Glutamatergic neuron (in vitro differentiated cells): ENCODE results near the gene PROK2. TPM values are rescaled to one million over a fixed set of nuclear protein-coding genes. Genes with fewer than 3 reads are reported as not detected.

Experiments
- DNase-seq: peaks from one replicate; pipeline ENCODE4 v3.0.0; 2022
- H3K27ac Mint-ChIP-seq: one replicate; pipeline ENCODE4 v1.8.0; 2020; ENCODE audit warnings: mild to moderate bottlenecking, mixed read lengths, inconsistent platforms; ENCODE audit not compliant: unreplicated experiment
- H3K27me3 Mint-ChIP-seq: one replicate; pipeline ENCODE4 v1.8.0; 2020; ENCODE audit warnings: mild to moderate bottlenecking, moderate library complexity, mixed read lengths, inconsistent platforms; ENCODE audit not compliant: unreplicated experiment
- H3K36me3 Mint-ChIP-seq: one replicate; pipeline ENCODE4 v1.8.0; 2020; ENCODE audit warnings: mild to moderate bottlenecking, mixed read lengths, inconsistent platforms; ENCODE audit not compliant: unreplicated experiment
- H3K4me1 Mint-ChIP-seq: one replicate; pipeline ENCODE4 v1.8.0; 2020; ENCODE audit warnings: mild to moderate bottlenecking, low read depth, mixed read lengths, inconsistent platforms; ENCODE audit not compliant: unreplicated experiment
- H3K4me3 Mint-ChIP-seq: one replicate; pipeline ENCODE4 v1.8.0; 2020; ENCODE audit warnings: mild to moderate bottlenecking, mixed read lengths, inconsistent platforms; ENCODE audit not compliant: unreplicated experiment
- H3K9me3 Mint-ChIP-seq: one replicate; pipeline ENCODE4 v1.8.0; 2020; ENCODE audit warnings: mild to moderate bottlenecking, moderate library complexity, mixed read lengths, inconsistent platforms; ENCODE audit not compliant: unreplicated experiment
- CTCF ChIP-seq: fragments of 200-600 bp; sonication (generic); IDR thresholded peaks from one replicate; pipeline ENCODE4 v1.5.0; 2021; ENCODE audit not compliant: partially characterized antibody, unreplicated experiment
- total RNA-seq: library from RNA; stranded (reverse); fragmentation: NEBNext Ultra II Directional; extraction: Animal tissue kit (Norgen Biotek cat#: 25700); gene quantifications from one replicate; pipeline ENCODE4 v1.2.1, GENCODE V29; 2021; ENCODE audit not compliant: unreplicated experiment

Gene PROK2
- total RNA-seq, 1 donor from 2014 or later = not detected

GRCh38 chr3:71809321-71810026 lies 24.5 kb upstream of the PROK2 start:
- H3K27ac Mint-ChIP-seq = no peak overlapping the region
- TF ChIP-seq CTCF = no peak
- no peak overlapping the region for H3K4me3 Mint-ChIP-seq
- H3K36me3 Mint-ChIP-seq = no peaks in the 10 kb centered on the region
- no peaks in the 10 kb centered on the region for H3K27me3 Mint-ChIP-seq
- H3K4me1 Mint-ChIP-seq = no peaks in the 10 kb centered on the region
- no peak for DNase-seq
- H3K9me3 Mint-ChIP-seq = no peaks in the 10 kb centered on the region

- no peaks in the 10 kb centered on the region for H3K4me1 Mint-ChIP-seq
Observed at GRCh38 chr3:71806736-71807135, 21.8 kb upstream of the PROK2 start.

GRCh38 chr3:71805691-71806090 lies 20.7 kb upstream of the PROK2 start:
- H3K9me3 Mint-ChIP-seq = peaks cover 1% of the 10 kb centered on the region
- H3K4me1 Mint-ChIP-seq = no peaks in the 10 kb centered on the region
- DNase-seq = no peak
- no peak overlapping the region for H3K27ac Mint-ChIP-seq
- peaks cover 1% of the 10 kb centered on the region for H3K27me3 Mint-ChIP-seq
- no peaks in the 10 kb centered on the region for H3K36me3 Mint-ChIP-seq
- H3K4me3 Mint-ChIP-seq = no peak overlapping the region
- no peak for TF ChIP-seq CTCF

More at GRCh38 chr3:71806736-71807135, 21.8 kb upstream of the PROK2 start:
- Mint-ChIP-seq H3K9me3 (peaks cover 1% of the 10 kb centered on the region), H3K36me3 (no peaks in the 10 kb centered on the region), H3K4me3 (no peak overlapping the region), H3K27ac (no peak overlapping the region), H3K27me3 (peaks cover 1% of the 10 kb centered on the region)
- DNase-seq = no peak
- no peak for TF ChIP-seq CTCF

- H3K27ac Mint-ChIP-seq = no peak overlapping the region
- H3K4me1 Mint-ChIP-seq = no peaks in the 10 kb centered on the region
- no peak for DNase-seq
- peaks cover 1% of the 10 kb centered on the region for H3K27me3 Mint-ChIP-seq
- H3K4me3 Mint-ChIP-seq = no peak overlapping the region
- peaks cover 1% of the 10 kb centered on the region for H3K9me3 Mint-ChIP-seq
- TF ChIP-seq CTCF = no peak
- no peaks in the 10 kb centered on the region for H3K36me3 Mint-ChIP-seq
Observed at GRCh38 chr3:71805199-71805598, 20.3 kb upstream of the PROK2 start.

GRCh38 chr3:71803248-71803647 lies 18.3 kb upstream of the PROK2 start:
- no peak overlapping the region for H3K27ac Mint-ChIP-seq
- H3K27me3 Mint-ChIP-seq = peaks cover 5% of the 10 kb centered on the region
- no peak for TF ChIP-seq CTCF
- no peak overlapping the region for H3K4me3 Mint-ChIP-seq
- peaks cover 1% of the 10 kb centered on the region for H3K9me3 Mint-ChIP-seq
- DNase-seq = no peak
- H3K36me3 Mint-ChIP-seq = no peaks in the 10 kb centered on the region
- H3K4me1 Mint-ChIP-seq = no peaks in the 10 kb centered on the region
